Measurements from ENCODE around the gene GRIP1.

- TF ChIP-seq, protein P1, sequence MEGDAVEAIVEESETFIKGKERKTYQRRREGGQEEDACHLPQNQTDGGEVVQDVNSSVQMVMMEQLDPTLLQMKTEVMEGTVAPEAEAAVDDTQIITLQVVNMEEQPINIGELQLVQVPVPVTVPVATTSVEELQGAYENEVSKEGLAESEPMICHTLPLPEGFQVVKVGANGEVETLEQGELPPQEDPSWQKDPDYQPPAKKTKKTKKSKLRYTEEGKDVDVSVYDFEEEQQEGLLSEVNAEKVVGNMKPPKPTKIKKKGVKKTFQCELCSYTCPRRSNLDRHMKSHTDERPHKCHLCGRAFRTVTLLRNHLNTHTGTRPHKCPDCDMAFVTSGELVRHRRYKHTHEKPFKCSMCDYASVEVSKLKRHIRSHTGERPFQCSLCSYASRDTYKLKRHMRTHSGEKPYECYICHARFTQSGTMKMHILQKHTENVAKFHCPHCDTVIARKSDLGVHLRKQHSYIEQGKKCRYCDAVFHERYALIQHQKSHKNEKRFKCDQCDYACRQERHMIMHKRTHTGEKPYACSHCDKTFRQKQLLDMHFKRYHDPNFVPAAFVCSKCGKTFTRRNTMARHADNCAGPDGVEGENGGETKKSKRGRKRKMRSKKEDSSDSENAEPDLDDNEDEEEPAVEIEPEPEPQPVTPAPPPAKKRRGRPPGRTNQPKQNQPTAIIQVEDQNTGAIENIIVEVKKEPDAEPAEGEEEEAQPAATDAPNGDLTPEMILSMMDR (IDR thresholded peaks at IDR 0.05): no peak
- TF ChIP-seq POLR2A (IDR thresholded peaks at IDR 0.05) (no peak), POLR2AphosphoS5 (IDR thresholded peaks at IDR 0.05) (no peak), EP300 (IDR thresholded peaks at IDR 0.05) (no peak)
Measured at GRCh38 chr12:66714709-66715108, 35.8 kb upstream of the GRIP1 start.
